Caki2 (cell line): Measurements from ENCODE around the gene PARD3. TPM values are rescaled to one million over a fixed set of nuclear protein-coding genes. Genes with fewer than 3 reads are reported as not detected.
A peak's percentile ranks its signal among the peaks of the same experiment; 100 is the strongest.

ENCODE experiments used
- DNase-seq: peaks from one replicate; pipeline ENCODE4 v3.0.0-alpha.2; 2015; ENCODE audit warnings: low read depth
- in situ Hi-C: cut with HindIII; loops from 2 replicates; pipeline ENCODE4 v1.10.0; 2016; ENCODE audit warnings: low sequenced_read_pairs, low pct_unique_long_range_greater_than_20kb, mixed read lengths
- total RNA-seq: library from RNA; depleted of rRNA; stranded (reverse); fragments of >200 nt; shearing (Covaris generic); gene quantifications from 2 replicates; pipeline ENCODE4 v1.2.3, GENCODE V29; 2014; ENCODE audit warnings: low replicate concordance

The PARD3 gene
- total RNA-seq, 1 experiment from 2014 or later, result 237 TPM

DNA sequence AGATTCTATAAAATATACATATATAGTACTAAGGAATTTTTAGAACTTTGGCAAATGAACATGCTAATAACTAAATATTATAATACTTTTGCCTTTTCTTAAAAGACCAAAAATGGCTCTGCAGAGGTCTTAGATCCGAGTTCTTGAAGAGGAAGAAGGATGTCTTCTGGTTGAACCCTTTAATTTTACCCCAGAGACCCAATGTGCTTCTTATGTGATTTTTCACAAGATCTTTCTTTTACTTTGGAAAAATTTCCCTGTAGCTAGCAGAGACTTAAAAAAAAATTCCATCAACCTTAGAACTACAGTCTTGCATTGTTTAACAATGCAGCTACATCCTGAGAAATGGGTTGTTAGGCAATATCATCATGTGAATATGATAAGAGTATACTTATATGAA lies 663.2 kb downstream of the PARD3 start:
- in situ Hi-C loops, result no loop called here
- no peak for DNase-seq

DNA sequence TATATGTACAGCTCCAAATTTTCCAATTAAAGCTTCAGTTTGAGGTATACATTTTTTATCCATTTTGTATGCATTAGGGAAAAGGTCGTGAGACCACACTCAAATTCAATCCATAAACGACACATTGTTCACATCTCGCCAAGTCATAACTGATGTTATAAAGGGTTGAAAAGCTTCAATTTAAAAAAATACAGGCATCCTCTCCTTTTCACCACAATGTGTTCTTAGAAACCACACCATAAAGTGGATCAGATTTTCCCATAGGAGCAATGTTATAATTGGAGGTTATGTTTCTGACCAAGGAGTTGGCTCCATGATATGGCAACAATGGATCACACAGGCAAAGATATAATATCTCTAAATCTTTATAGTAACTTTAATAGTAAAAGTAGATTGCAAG lies 663.6 kb downstream of the PARD3 start:
- in situ Hi-C loops, result no loop called here
- DNase-seq, result no peak

DNA sequence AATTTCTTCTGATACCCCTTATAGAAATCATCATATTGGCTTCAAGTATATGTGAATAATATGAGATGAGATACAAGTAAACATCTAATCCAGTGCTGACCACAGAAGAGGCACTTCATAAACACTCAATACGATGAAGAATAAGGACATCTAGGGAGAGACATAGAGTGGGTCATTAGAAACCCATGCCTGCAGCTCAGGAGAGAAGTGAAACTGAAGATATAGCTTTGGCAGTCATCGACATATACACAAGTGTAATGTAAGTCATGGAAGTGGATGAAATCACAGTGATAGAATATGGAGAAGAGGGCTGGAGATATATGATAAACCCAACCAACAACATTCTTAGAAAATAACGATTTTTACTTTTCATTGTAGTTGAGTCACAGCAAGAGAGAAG lies 665.0 kb downstream of the PARD3 start:
- in situ Hi-C loops, result no loop called here
- no peak for DNase-seq

DNA sequence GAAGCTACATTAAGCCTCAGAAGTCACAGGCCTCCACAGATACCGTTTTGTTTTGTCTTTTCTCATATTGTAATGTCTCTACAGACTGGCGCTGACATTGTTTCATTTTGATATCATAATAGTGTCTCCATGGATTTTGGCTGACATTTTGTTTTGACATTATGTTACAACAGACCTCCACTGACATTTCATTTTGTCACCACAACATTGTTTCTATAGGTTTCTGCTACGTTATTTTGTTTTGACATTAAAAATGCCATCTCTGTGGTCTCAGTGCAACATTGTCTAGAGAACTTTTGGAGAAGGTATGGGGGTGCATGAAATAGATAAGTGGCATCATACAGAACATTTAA lies 666.8 kb downstream of the PARD3 start:
- in situ Hi-C loops, result no loop called here
- DNase-seq, result no peak

DNA sequence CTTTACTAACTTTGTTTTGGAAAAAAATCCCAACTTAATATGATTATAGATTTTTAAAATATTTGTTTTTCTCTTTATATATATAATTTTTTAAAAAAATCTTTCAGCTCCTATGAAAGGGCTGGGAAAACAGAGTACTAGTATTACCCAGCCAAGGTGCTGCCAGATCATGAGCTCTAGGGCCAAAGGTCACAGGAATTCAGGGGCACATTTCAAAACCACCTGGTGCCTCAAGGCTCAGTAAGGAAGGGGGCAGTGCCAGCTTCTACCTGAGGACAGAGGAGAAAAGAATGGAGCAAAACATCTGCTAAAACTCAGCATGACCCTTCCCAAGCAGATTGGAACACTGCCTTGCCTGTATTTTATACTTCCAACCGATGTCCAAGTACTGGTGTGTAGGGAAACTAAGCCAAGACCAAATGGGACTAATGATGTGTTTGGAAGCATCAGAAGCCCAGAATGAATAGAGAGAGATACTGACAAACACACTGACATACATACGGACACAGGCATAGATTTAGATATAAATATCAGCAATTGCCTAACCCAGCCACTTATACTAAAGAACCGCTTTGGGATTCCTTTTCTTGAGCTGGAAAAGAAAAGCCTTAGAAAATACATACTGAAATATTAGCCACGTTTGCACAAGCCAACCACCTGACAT lies 667.3 kb downstream of the PARD3 start:
- in situ Hi-C loops, result no loop called here
- DNase-seq, result no peak

DNA sequence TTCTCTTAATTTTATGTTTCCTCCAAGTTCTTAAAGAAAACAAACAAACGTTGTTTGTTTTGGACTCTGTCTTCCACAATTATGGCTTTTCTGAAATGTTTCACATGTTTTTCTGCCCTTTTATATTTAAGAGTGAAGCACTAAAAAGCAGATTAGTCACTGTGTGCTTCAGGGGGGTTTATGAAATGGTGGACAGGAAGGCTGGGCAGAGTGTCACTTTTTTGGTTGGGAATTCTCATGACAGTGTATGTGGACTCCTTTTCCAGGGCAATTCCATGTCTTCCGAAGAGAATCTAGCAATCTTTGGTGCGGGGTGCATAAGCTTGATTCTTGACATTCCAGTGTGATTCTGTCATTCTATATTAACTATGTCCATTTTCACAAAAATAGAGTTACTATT lies 669.4 kb downstream of the PARD3 start:
- no peak for DNase-seq
- in situ Hi-C loops, result no loop called here

DNA sequence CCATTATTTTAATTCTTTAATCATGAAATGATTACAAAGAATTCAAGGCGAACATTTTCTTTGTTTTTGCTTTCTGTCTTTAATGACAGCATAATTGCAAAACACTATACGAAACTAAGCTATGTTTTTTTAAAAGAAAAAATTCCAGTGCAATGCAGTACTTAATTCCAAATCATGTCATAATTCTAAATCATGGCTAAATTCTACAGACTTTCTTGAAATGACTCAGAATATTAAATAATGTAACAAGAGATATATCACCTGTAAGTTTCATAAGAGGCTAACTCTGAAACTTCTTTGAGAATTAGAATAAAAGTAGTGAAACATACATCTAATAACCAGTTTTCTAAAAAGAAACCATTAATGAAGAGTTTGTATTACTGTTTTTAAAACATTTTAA lies 671.6 kb downstream of the PARD3 start:
- DNase-seq, result no peak
- in situ Hi-C loops, result no loop called here

DNA sequence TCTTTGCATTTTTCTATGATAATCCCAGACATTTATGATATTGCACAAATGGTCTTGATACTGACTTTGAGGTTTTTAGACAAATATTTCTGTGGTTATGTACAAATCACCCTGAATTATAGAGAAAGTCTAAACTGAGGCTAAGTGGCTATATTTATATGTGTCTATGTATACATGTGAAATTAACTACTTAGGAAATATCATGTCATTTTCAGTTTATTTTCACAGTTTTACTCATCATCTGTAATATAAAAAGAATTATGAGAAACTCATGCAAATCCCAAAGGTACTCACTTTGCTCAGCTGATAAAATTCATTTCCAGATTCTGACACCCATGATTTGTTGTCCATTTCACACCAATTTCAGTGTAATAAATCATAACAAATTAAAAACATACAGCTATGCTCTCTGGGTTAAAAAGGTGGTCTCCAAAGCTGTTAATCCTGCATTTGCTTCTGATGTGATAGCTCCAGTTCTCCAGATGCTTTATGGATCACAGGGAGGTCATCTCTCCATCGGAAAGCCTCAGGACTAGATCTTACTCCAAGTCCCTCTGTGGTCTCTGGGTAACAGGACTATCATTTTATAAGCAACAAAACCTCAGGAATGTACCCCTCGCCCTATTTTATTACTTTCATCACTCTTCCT lies 673.9 kb downstream of the PARD3 start:
- no peak for DNase-seq
- in situ Hi-C loops, result no loop called here

DNA sequence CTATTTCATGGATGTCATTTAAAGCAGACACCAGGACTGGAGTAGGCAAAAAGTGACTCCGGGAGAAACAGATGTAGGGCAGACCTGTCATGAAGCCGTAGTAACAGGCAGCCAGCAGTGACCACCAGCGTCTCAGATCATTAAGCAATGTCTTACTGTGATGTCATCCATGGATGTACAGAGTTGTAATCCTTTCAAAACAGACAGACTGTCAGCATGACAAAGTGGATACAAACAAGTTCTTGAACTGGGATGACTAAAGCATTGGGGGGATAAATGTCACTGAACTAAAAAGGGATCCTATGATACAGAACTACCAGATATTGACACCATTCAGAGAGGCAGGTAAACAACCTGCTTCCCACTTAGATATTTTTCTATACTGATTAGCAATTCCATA lies 675.5 kb downstream of the PARD3 start:
- in situ Hi-C loops, result no loop called here
- peak; percentile 79 for DNase-seq

DNA sequence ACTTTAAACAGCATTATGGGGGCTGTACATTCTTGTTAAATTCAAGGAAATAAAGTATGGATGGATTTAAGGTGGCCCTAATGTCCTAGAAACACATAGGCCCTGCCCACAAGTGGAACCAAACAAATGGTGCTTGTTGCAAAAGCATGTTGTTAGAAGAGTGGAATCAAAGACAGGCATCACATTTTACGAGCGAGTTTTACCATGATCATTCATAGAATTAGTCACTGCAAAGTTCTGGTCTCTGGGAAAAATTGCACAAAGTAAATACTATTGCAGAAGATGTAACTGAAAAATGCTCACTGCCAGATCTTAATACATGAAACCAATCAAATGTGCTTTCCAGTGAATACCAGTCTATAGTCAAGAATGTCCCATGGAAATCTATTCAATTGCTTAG lies 677.1 kb downstream of the PARD3 start:
- no peak for DNase-seq
- in situ Hi-C loops, result no loop called here

DNA sequence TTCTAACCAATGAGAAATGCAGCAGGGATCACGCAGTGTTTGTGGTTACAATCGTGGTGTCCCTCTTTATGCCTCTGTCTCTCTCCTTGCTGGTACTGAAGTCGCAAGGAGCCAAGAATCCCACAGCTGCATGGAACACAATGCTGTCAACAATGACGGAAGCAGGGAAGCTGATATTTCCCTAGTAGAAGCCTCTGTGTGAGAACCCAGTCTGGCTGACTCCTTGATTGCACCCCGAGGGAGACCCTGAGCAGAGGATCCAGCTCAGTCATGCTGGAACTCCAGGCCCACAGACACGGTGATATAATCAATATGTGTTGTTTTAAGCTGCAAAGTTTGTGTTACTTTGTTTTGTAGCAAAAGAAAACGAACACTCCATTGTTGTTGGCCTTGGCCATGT lies 677.9 kb downstream of the PARD3 start:
- DNase-seq, result no peak
- in situ Hi-C loops, result no loop called here

DNA sequence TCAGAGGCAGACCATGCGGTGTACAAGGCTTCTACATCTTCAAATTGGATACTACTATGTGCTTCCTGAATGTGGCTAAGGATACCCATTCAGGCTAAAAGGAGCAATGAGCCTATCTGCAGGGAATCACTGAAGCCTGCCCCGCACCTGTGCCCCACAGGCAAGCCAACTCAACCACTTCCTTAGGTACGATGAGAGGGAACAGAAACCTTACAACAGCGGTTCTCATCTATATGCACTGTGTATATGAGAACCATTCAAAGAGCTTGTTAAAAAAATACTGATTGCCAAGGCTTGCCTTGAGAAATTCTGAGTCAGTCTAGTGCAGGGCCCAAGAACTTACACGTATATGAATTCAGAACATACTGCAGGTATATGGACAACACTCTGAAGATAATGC lies 679.6 kb downstream of the PARD3 start:
- in situ Hi-C loops, result no loop called here
- no peak for DNase-seq

DNA sequence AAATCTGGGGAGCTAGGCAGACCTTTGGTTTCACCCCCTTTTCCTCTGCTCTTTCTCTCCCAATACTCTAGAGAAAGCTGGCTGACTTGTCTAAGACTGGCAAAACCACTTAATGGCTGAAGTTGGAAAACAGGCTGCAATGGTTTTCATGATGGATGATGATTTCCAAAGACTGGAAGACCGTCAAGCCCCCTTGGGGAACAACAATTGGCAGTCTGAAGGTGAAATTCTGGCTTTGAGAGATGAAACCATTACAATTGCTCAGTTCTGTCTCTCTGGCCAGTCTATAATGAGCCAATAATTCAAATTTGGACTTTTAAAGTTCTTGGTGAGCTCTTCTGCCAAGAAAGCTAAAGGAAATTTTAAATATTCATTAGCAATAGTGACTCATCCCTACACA lies 680.5 kb downstream of the PARD3 start:
- in situ Hi-C loops, result no loop called here
- DNase-seq, result no peak

DNA sequence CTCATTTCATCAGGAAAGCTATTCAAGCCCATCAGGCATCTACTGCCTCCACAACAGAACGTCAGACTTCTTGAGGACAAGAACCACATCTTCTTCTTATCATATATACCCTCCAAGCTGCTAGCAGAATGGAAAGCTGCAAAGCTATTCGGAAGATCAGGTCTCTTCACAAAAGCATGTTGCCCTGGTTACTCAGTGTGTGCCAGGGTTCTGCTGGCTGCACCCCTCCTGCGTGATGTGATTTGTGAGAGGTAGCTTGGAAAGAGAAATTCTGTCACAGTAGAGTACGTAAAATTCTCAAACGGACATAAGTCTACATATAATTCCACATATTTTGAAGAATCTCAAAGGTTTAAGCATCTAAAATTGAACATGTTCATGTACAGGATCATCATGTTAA lies 681.7 kb downstream of the PARD3 start:
- DNase-seq, result no peak
- in situ Hi-C loops, result no loop called here

DNA sequence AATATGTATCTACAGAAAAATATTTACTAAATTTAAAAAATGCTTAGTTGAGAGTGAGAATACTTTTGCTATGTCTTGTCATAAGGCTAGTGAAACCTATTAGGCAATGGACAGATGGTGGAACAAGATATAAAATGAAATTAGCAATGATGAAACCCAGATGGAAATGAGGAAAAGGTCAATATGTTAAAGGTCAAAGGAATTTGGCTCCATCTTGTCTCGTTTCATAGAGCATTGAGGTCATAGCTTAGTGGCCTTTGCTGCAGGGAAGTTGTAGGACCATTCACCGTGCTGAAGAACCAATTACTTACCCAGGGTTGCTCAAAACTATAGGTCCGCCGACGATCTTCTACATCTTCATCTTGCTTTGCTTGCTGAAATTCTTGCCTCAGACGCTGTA lies 683.9 kb downstream of the PARD3 start:
- in situ Hi-C loops, result no loop called here
- no peak for DNase-seq

DNA sequence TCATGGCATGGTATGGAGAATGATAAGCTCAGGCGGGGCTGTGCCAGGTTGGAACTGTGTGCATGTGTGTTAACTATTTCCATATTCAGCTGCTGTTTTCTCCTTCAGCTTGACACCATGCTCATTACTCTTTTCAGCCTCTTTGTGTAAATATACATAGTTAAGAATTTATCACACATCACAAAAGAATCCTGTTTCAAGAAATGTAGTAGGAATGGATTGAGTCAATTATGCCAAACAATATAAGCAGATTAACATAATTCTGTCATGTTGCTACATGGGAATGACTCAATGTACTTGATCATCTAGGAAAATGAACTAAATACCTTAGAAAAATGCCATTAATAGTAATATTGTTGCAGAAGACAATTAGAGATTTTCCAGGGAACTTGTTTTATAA lies 687.4 kb downstream of the PARD3 start:
- no peak for DNase-seq
- in situ Hi-C loops, result no loop called here

DNA sequence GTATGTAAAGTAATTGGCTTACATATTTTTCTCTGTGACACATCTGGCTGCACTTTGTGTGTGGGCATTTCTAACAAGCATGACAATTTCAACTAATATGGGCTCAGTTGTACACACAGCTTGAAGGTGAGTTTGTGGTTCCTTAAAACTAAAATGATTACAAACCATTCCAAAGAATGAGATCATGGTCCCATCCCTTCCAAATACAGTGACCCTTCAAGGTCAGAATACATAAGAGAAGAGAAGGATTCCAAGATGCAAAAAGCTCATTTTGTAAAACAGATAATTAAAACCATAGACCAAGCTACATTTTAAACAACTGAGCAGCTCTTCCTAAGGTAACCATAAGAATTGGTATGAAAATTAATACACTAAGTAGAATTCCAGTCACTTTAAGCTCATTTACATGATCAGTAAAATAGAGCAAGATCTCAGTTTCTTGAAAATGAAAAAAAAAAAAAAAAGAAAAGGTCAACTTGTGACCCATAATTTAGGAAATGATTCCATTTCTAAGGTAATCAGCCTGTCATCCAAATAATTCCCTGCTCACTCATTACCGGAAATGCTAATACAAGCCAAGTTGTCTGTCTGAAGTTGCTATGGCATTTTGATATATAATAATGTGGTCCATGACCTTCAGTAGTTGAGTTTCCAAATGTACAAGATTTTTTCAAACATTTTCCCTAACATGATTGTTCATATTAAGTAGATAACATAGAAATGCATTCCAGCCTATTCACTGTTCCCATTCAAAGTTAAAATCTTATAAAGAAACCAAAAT lies 688.5 kb downstream of the PARD3 start:
- no peak for DNase-seq
- in situ Hi-C loops, result no loop called here

DNA sequence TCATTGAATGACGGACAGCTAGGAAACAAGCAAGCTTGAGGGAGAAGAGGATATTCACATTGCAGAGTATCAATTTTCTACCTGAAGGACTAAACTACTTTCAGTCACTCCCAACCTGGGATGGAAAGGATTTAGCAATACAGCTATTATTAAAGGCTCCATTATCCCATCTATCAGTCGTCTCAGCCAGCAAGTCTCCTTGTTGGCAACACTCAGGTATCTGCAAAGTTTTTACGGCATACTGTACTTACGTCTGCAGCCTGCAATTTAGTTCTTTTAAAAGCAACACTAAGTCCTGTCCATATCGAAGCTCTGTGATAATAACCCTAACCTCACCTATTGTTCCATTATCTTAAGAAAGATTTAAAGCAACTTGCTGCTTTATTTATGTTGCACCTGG lies 689.4 kb downstream of the PARD3 start:
- in situ Hi-C loops, result no loop called here
- DNase-seq, result no peak

DNA sequence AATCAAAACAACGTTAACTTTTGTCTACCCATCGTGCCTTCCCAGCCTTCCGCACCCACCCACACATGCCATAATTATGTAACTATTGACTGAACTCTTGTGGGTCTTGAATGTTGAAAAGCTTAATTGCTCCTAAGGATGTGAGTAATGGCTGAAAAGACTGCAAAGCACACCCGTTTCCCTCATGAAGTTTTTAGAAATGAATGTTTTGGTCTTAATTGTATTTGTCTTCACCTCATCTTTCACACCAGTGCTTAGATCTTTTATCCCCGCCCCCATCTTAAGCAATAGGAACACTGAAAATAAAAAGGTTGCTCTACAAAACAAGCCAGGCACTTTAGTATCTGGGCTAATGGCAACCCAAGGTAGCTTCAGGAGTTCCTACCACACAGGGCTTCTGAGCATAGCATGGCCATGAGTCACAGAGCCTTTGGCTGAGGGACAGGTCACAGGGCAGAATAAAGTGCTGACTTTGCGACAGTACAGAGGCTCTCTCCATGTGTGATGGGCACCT lies 690.5 kb downstream of the PARD3 start:
- peak; percentile 85 for DNase-seq
- in situ Hi-C loops, result no loop called here
